Measurements from ENCODE around the gene ANO7.
"Not testable (repeated sequence)": the region's sequence is repeated elsewhere in the genome, so short reads cannot be mapped to it uniquely, and the experiment has no call there.

Gene ANO7

GRCh38 chr2:241191081-241191480, 2.6 kb downstream of the ANO7 start:
- no peak for DNase-seq

- DNase-seq, result no peak
These were observed 4.8 kb downstream of the ANO7 start for GRCh38 chr2:241193271-241193670.

GRCh38 chr2:241194811-241195210, 6.3 kb downstream of the ANO7 start:
- no peak for DNase-seq

DNA sequence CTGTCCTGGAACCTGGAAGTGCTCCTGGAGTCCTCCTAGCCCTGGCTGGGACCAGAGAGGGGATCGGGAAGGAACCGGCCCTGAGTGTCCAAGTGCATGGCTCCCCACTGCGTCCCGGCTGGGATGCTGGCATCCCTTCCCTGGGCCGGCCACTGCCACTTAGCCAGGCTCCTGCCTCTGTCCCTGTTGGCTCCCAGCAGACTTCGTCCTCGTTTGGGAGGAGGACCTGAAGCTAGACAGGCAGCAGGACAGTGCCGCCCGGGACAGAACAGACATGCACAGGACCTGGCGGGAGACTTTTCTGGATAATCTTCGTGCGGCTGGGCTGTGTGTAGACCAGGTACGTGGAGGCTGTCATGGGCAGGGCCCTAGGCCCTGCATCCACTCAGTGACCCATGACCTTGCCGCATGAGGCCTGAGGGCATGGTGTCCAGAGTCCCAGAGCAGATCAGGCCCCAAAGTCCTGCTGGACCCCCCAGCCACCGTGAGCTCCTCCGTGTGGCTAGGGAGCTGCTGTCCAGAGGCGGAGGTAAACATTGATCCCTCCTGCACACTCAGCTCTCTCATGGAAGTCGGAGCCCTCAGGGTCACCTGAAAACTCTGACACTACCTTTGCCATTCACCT, 7.1 kb downstream of the ANO7 start:
- no peak for DNase-seq

DNA sequence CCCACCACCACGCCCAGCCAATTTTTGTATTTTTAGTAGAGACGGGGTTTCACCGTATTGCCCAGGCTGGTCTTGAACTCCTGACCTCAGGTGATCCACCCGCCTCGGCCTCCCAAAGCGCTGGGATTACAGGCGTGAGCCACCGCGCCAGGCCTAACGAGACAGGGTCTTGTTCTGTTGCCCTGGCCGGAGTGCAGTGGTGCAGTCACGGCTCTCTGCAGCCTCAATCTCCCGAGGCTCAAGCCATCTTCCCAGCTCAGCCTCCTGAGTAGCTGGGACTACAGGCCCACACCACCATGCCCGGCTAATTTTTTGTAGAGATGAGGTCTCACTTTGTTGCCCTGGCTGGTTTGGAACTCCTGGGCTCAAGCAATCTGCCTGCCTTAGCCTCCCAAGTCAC, 8.8 kb downstream of the ANO7 start:
- DNase-seq, result not testable (repeated sequence)

DNA sequence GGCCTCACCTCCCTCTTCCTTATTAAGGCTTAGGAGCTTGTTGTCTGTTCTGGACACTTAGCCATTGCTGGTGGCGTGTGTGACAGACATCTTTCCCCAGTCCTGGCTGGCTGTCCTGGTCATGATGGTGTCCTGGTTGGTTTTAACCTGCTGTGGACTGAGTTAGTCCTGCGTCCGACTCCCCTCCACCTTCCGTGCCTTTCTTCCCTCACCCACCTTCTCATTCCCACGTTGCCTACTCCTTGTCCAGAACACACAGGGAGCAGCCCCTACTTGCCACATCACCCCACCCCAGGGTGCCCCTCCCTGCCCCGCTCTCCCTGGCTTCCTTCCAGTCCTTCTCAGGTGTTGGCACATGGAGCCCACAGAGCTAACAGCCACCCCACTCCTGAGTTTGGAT, 9.5 kb downstream of the ANO7 start:
- no peak for DNase-seq

GRCh38 chr2:241198381-241199279, 10.2 kb downstream of the ANO7 start:
- DNase-seq, result no peak

DNA sequence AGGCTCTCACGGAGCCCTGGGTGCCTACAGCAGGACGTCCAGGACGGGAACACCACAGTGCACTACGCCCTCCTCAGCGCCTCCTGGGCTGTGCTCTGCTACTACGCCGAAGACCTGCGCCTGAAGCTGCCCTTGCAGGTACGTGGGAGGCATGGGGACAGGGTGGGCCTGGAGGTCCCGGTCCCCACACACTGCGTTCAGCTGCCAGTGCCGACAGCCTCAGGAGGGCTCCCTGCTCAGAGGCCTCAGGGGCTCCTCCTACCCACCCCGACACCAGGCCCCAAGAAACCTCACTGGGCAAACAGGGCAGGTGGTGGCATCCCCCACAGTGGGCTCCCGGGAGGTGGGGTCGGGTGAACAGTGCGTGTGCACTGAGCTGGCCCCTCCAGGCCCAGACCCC, 10.8 kb downstream of the ANO7 start:
- DNase-seq, result no peak

- no peak for DNase-seq
These were observed 11.7 kb downstream of the ANO7 start for GRCh38 chr2:241199897-241200821.

DNA sequence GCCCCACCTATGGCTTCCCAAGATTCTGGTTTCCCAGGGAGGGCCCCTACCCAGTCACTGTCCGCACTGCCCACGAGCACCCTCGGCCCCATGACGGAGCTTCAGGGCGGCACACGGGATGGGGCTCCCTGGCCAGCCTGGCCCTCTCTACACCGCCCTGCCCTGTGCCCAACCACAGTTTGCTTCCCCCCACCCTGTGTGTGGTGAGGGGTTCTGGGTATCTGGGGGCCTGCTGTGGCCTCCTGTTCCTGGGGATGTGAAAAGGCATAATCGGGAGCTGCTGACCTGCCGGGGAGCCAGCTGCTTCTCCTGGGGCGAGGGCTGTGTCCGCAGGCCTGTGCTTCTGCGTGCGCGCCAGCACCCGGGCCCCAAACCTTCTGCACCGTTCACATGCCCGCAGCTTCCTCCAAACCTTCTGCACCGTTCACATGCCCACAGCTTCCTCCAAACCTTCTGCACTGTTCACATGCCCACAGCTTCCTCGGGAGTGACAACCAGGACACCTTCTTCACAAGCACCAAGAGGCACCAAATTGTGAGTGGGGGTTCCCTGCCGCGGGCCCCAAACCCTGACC, 12.4 kb downstream of the ANO7 start:
- DNase-seq, result no peak

- DNase-seq, result no peak
These were observed 13.2 kb downstream of the ANO7 start for GRCh38 chr2:241201445-241202267.

DNA sequence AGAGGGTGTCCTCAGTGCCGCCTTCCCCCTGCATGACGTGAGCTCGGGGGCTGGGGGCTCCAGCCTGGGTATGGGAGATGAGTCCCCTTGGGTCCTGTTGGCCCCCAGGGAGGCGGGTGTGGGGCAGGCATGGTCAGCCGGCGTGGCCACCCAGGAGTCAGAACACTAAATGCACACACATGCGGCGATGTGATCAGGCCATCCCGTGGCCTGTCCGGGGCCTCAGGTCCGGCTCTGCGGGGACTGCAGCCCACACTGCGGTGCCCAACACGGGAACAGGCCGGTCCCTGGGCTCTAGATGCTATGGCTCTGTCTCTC, 13.8 kb downstream of the ANO7 start:
- DNase-seq, result no peak

DNA sequence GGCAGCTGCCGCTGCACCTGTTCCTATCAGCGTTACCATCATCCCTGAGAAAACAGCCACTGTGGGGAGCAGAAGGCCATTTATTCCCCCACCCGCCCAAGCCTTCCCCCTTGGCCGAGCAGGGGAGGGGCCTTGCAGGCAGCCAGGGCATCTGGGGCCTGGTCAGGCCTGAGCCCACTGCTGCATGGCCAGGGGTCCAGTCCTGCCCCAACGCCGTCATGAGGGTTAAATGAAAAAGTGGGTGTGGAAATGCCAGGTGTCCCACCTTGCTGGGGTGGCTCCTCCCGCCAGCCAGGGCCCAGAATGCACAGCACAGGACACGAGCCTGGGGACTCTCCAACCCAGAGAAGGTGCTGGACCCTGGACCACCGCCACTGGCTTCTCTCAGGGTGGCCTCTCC, 14.2 kb downstream of the ANO7 start:
- DNase-seq, result no peak

- DNase-seq, result no peak
These were observed 14.9 kb downstream of the ANO7 start for GRCh38 chr2:241203218-241204009.

GRCh38 chr2:241204010-241204384, 15.5 kb downstream of the ANO7 start:
- no peak for DNase-seq

- DNase-seq, result no peak
These were observed 16.0 kb downstream of the ANO7 start for GRCh38 chr2:241204490-241204889.

DNA sequence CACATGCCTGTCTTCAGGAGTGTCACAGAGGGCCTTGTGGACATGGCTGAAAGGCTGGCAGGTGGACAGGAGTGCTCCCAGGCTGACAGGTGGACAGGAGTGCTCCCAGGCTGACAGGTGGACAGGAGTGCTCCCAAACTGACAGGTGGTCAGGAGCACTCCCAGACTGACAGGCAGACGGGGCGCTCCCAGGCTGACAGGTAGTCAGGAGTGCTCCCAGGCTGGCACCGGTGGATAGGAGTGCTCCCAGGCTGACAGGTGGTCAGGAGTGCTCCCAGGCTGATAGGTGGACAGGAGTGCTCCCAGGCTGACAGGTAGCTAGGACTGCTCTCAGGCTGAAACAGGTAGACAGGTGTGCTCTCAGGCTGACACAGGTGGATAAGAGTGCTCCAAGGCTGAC, 16.6 kb downstream of the ANO7 start:
- no peak for DNase-seq

- DNase-seq, result no peak
These were observed 18.7 kb downstream of the ANO7 start for GRCh38 chr2:241207151-241207550.

- no peak for DNase-seq
These were observed 19.2 kb downstream of the ANO7 start for GRCh38 chr2:241207641-241208040.

- DNase-seq, result no peak
These were observed 19.6 kb downstream of the ANO7 start for GRCh38 chr2:241208058-241208457.

- DNase-seq, result no peak
These were observed 20.8 kb downstream of the ANO7 start for GRCh38 chr2:241209271-241209670.

DNA sequence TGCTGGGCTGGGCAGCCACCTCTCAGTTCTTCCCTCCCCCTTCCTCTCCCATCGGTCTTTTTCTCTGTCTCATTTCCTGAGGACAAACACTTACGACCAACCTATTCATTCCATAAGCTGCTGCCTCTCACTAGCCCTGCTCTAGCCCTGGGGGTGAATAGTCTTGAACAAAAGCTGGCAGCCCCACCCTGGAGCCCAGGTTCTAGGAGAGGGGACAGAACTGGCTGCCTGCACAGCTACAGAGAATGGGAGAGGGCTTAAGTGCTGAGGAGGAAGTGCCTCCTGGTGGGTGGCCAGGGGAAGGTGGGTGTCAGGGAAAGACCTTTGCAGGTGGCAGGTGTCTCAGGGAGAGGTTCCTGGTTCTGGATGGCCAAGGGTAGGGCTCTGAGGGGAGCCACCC, 22.8 kb downstream of the ANO7 start:
- DNase-seq, result no peak
